K562 (cell line): ENCODE data around the gene ARID5B. TPM values are rescaled to one million over a fixed set of nuclear protein-coding genes. Genes with fewer than 3 reads are reported as not detected.

Source experiments
- ATAC-seq: fragments of 200-7000 bp; cut with Tn5 transposase; 3 replicates; pipeline ENCODE4 v1.9.1; 2020; ENCODE audit warnings: moderate library complexity
- BruUV-seq: library from RNA; stranded (reverse); fragments of 400-500 nt; replicated peaks from 2 replicates; lab custom pipeline; 2021; lab: Mats Ljungman, UMichigan
- CTCF ChIA-PET: fragments of 300-600 bp; formaldehyde crosslinking; extraction: SDS; loops from one replicate; lab custom pipeline; 2021; ENCODE audit warnings: low intra/inter-chr PET ratio; lab: Yijun Ruan, JAX
- POLR2A ChIA-PET: fragments of 300-600, 350-650 bp; sonication (Branson Sonifier 250); formaldehyde crosslinking; extraction: SDS; loops from one replicate; lab custom pipeline; 2021; ENCODE audit warnings: antibody characterized with exemption, inconsistent platforms; lab: Yijun Ruan, JAX
- DNase-seq, 4 experiments: peaks; one replicate each; pipeline versions ENCODE4 v3.0.0 to v3.0.0-alpha.2; 2011 to 2018; ENCODE audit warnings: low spot score in 3 of 4, mixed read lengths in 3 of 4; ENCODE audit errors: extremely low read depth in 1 of 4
- FAIRE-seq: peaks from 2 replicates; lab custom pipeline; 2011; peaks lifted over from hg19 to GRCh38; lab: Jason Lieb, UNC
- H2AFZ ChIP-seq: 2 replicates; pipeline ENCODE4 v1.6.0; 2011; ENCODE audit warnings: low read depth, low read length, control low read depth, inconsistent platforms
- H3K27ac ChIP-seq: fragments of 200-600 bp; 3 replicates; pipeline ENCODE4 v1.8.0; 2011; ENCODE audit warnings: low read depth, mild to moderate bottlenecking, control low read depth, inconsistent platforms, low read length, moderate library complexity, mixed read lengths; ENCODE audit errors: extremely low read depth
- H3K27me3 ChIP-seq, 2 experiments: fragments of 300-600 bp in 1 of 2; 2 replicates in 1 of 2; 3 replicates in 1 of 2; pipeline versions ENCODE4 v1.6.0 to v1.8.0; 2011; ENCODE audit warnings: inconsistent platforms in 2 of 2, low read length in 2 of 2, mild to moderate bottlenecking in 1 of 2, mixed read lengths in 1 of 2, moderate library complexity in 1 of 2; ENCODE audit not compliant: control insufficient read depth in 2 of 2, insufficient read depth in 2 of 2
- H3K36me3 ChIP-seq: fragments of 300-600 bp; 3 replicates; pipeline ENCODE4 v1.8.0; 2011; ENCODE audit warnings: mild to moderate bottlenecking, low read length, inconsistent platforms; ENCODE audit not compliant: control insufficient read depth, insufficient read depth
- H3K4me1 ChIP-seq, 2 experiments: fragments of 200-600 bp in 1 of 2; replicated peaks in 1 of 2; 2 replicates in 1 of 2; 3 replicates in 1 of 2; pipeline versions ENCODE4 v1.5.1 to v1.8.0; 2011; ENCODE audit warnings: inconsistent platforms in 2 of 2, low read length in 2 of 2, mild to moderate bottlenecking in 1 of 2, mixed read lengths in 1 of 2, moderate library complexity in 1 of 2; ENCODE audit not compliant: control insufficient read depth in 2 of 2, insufficient read depth in 2 of 2
- H3K4me2 ChIP-seq: 2 replicates; pipeline ENCODE4 v1.6.1; 2011; ENCODE audit warnings: low read length, control low read depth, inconsistent platforms, mixed read lengths; ENCODE audit not compliant: insufficient read depth
- H3K4me3 ChIP-seq: fragments of 200-600 bp; sonication (generic), shearing (Covaris generic); 2 replicates; pipeline ENCODE4 v1.5.1; 2016; ENCODE audit warnings: control low read depth, inconsistent platforms
- H3K79me2 ChIP-seq: fragments of 200-600 bp; 3 replicates; pipeline ENCODE4 v1.8.0; 2011; ENCODE audit warnings: low read length, inconsistent platforms; ENCODE audit not compliant: control insufficient read depth, insufficient read depth
- H3K9ac ChIP-seq, 2 experiments: 2 replicates each; pipeline versions ENCODE4 v1.6.0 to v1.6.1; 2011; ENCODE audit warnings: low read depth in 2 of 2, low read length in 2 of 2, control low read depth in 1 of 2, inconsistent platforms in 1 of 2, mild to moderate bottlenecking in 1 of 2, mixed read lengths in 1 of 2; ENCODE audit not compliant: insufficient read depth in 1 of 2
- H3K9me1 ChIP-seq: one replicate; pipeline ENCODE4 v1.6.0; 2011; ENCODE audit warnings: inconsistent platforms, mild to moderate bottlenecking, low read length, moderate library complexity; ENCODE audit not compliant: control insufficient read depth, insufficient read depth
- H3K9me3 ChIP-seq: replicated peaks from 2 replicates; pipeline ENCODE4 v1.5.1; 2011; ENCODE audit warnings: low read depth, low read length, inconsistent platforms; ENCODE audit not compliant: control insufficient read depth, insufficient read depth
- H4K20me1 ChIP-seq: replicated peaks from 2 replicates; pipeline ENCODE4 v1.6.1; 2011; ENCODE audit warnings: low read length, inconsistent platforms, mixed read lengths; ENCODE audit not compliant: control insufficient read depth, insufficient read depth
- PCBP1 ChIP-seq: fragments of 200-400 bp; formaldehyde crosslinking; IDR thresholded peaks from 2 replicates; pipeline ENCODE4 v1.6.1; 2018; ENCODE audit warnings: mild to moderate bottlenecking, low read depth, low read length; ENCODE audit not compliant: poor library complexity, severe bottlenecking
- PML ChIP-seq: IDR thresholded peaks from 2 replicates; pipeline ENCODE4 v1.6.1; 2012; ENCODE audit warnings: low read length, inconsistent platforms
- SAFB2 ChIP-seq: fragments of 200-400 bp; formaldehyde crosslinking; IDR thresholded peaks from 2 replicates; pipeline ENCODE4 v1.6.1; 2018; ENCODE audit warnings: borderline replicate concordance, low read length, low read depth, moderate library complexity; ENCODE audit not compliant: severe bottlenecking
- ZNF143 ChIP-seq: sonication (generic); formaldehyde crosslinking; IDR thresholded peaks from 2 replicates; pipeline ENCODE4 v1.9.0; 2022; ENCODE audit warnings: mild to moderate bottlenecking, missing genetic modification reagents
- WGBS: fragments of 100-300 bp; shearing (Covaris generic); methylation state at CpG from one replicate; pipeline ENCODE4 v1.1.6; 2016; ENCODE audit warnings: low coverage, mixed read lengths; ENCODE audit not compliant: insufficient coverage; ENCODE audit errors: missing lambda C conversion rate; 5-methylcytosine and 5-hydroxymethylcytosine counted together
- in situ Hi-C: fragments of 300-500 bp; cut with MboI; formaldehyde crosslinking; loops from 4 replicates; pipeline ENCODE4 v1.15.0; 2018; ENCODE audit warnings: inconsistent platforms, mixed read lengths
- intact Hi-C: fragments of 100-400 bp; cut with micrococcal nuclease; formaldehyde crosslinking; loops from 2 replicates; pipeline ENCODE4 v1.14.2; 2022
- polyA plus RNA-seq, 8 experiments: library from polyadenylated mRNA; depleted of rRNA in 4 of 8; stranded (reverse) in 5 of 8; unstranded in 3 of 8; fragments of >200 nt; fragmentation: Nextera tagmentation in 2 of 8; fragmentation: Illumina TruSeq in 1 of 8; extraction: Ambion mirVana in 2 of 8; extraction: Trizol in 1 of 8; gene quantifications; 2 replicates each; pipeline versions ENCODE4 v1.2.1 to v1.2.3, GENCODE V29; 2011 to 2014; ENCODE audit warnings: inconsistent platforms in 1 of 8, missing spikeins in 1 of 8
- total RNA-seq, 7 experiments: library from RNA; depleted of rRNA in 6 of 7; stranded (reverse); fragments of >200 nt in 6 of 7; fragmentation: Illumina TruSeq in 2 of 7; extraction: Trizol in 2 of 7; gene quantifications; 2 replicates each; pipeline versions ENCODE4 v1.2.1 to v1.2.3, GENCODE V29; 2011 to 2021; ENCODE audit warnings: low replicate concordance in 1 of 7
- TF ChIP-seq, protein P1 (sequence below), 2 experiments: fragments of 450-650 bp in 1 of 2; sonication (generic) in 1 of 2; formaldehyde crosslinking in 1 of 2; IDR thresholded peaks; 2 replicates each; pipeline versions ENCODE4 v1.7.1 to v1.9.0; 2016 to 2022; ENCODE audit warnings: inconsistent platforms in 1 of 2, mild to moderate bottlenecking in 1 of 2, missing genetic modification reagents in 1 of 2

Gene ARID5B
- total and polyA plus RNA-seq, 9 of the 15 experiments (the other 6 are each of a cell fraction or from before 2014, with no cell fraction given) = 0.48 to 1.6 (median 0.80) TPM

DNA sequence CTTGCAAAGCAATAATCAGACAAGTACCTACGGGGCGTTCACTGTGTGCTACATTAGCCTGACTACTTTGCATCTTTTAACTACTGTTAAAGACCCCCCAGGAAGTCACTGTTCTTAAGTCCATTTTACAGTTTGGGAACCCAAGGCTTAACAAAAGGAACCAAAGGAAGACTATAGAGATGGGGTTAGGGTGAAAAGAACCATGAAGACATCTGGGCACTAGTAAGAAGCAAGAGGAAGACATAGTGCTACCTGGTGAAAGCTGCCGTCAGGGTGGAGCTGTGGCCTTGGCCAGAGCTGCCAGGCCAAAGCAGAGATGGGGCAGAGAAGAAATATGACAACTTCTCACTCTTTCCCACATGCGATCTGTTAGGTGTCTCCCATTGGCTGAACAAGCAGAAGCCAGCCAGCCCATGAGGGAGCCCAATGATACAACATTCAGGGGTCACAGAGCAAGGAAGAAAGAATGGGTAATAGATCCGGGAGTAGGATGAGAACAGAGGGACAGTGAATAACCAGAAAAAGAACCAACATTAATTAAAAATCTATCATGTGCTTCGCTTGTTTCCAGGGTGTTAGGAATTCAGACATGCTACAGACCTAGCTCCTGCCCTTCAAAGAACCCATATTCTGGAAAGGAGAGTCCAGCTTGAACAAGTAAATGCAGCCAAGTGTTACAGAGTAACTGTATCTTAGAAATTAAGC lies 85.4 kb downstream of the ARID5B start:
- DNase-seq (no peak), FAIRE-seq (no peak), ATAC-seq (peak; percentile 29; the same call in 2 of the 3 replicates)
- H3K4me1 ChIP-seq = no peaks in the 10 kb centered on the region
- H3K27me3 ChIP-seq = no peaks in the 10 kb centered on the region
- intact Hi-C loops = no loop called here
- POLR2A ChIA-PET = no interaction called here
- no peak overlapping the region for H3K4me2 ChIP-seq
- in situ Hi-C loops = no loop called here
- H3K79me2 ChIP-seq = no peaks in the 10 kb centered on the region
- H4K20me1 ChIP-seq = no peaks in the 10 kb centered on the region
- no peaks in the 10 kb centered on the region for H3K9me3 ChIP-seq
- no peak overlapping the region for H3K27ac ChIP-seq
- CTCF ChIA-PET = no interaction called here
- H3K4me3 ChIP-seq = no peak overlapping the region
- no peak overlapping the region for H3K9ac ChIP-seq
- no TSS peak for BruUV-seq
- H3K9me1 ChIP-seq = no peaks in the 10 kb centered on the region
- H2AFZ ChIP-seq = no peak overlapping the region
- H3K36me3 ChIP-seq = no peaks in the 10 kb centered on the region
- TF ChIP-seq PCBP1 (no peak), PML (0 out of 2 replicates have a peak, but pooled peaks have one; percentile 39)
- WGBS = 14% methylated on average over 6 of the region's 6 CpGs

DNA sequence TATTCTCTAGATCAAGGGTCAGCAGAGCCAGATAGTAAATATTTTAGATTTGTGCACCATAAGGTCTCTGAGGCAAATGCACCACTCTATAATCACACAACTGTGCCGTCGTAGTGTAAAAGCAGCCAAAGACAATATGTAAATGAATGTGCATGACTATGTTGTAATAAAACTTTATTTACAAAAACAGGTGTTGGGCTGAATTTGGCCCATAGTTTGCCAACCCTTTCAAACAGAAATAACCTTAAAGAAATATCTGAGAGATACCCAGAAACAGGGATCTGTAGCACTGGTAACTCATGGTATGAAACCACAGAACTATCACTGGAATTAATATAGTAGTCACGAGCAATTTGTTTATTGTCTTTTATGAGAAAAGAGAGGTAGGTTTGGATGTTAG lies 86.0 kb downstream of the ARID5B start:
- Histone ChIP-seq H3K36me3 (no peaks in the 10 kb centered on the region), H3K79me2 (no peaks in the 10 kb centered on the region), H3K4me3 (no peak overlapping the region), H3K4me1 (no peaks in the 10 kb centered on the region), H2AFZ (no peak overlapping the region), H3K9me3 (no peaks in the 10 kb centered on the region), H4K20me1 (no peaks in the 10 kb centered on the region), H3K27me3 (no peaks in the 10 kb centered on the region), H3K27ac (no peak overlapping the region)
- BruUV-seq = no TSS peak
- WGBS = 22% methylated on average over 3 of the region's 3 CpGs
- no peak for ATAC-seq
- CTCF ChIA-PET = no interaction called here
- no peak for FAIRE-seq
- intact Hi-C loops = no loop called here
- DNase-seq = no peak
- TF ChIP-seq, protein P1, sequence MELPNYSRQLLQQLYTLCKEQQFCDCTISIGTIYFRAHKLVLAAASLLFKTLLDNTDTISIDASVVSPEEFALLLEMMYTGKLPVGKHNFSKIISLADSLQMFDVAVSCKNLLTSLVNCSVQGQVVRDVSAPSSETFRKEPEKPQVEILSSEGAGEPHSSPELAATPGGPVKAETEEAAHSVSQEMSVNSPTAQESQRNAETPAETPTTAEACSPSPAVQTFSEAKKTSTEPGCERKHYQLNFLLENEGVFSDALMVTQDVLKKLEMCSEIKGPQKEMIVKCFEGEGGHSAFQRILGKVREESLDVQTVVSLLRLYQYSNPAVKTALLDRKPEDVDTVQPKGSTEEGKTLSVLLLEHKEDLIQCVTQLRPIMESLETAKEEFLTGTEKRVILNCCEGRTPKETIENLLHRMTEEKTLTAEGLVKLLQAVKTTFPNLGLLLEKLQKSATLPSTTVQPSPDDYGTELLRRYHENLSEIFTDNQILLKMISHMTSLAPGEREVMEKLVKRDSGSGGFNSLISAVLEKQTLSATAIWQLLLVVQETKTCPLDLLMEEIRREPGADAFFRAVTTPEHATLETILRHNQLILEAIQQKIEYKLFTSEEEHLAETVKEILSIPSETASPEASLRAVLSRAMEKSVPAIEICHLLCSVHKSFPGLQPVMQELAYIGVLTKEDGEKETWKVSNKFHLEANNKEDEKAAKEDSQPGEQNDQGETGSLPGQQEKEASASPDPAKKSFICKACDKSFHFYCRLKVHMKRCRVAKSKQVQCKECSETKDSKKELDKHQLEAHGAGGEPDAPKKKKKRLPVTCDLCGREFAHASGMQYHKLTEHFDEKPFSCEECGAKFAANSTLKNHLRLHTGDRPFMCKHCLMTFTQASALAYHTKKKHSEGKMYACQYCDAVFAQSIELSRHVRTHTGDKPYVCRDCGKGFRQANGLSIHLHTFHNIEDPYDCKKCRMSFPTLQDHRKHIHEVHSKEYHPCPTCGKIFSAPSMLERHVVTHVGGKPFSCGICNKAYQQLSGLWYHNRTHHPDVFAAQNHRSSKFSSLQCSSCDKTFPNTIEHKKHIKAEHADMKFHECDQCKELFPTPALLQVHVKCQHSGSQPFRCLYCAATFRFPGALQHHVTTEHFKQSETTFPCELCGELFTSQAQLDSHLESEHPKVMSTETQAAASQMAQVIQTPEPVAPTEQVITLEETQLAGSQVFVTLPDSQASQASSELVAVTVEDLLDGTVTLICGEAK (IDR thresholded peaks at IDR 0.05) = peak; percentile 93
- TF ChIP-seq, protein P1 (CRISPR knock-in tag; IDR thresholded peaks at IDR 0.05) = peak; percentile 92
- TF ChIP-seq ZNF143 (CRISPR knock-in tag) (no peak), SAFB2 (no peak)
- TF ChIP-seq, all 486 proteins: peak for 1
- no peak overlapping the region for H3K4me2 ChIP-seq
- POLR2A ChIA-PET = no interaction called here
- no peaks in the 10 kb centered on the region for H3K9me1 ChIP-seq
- no peak overlapping the region for H3K9ac ChIP-seq
- in situ Hi-C loops = no loop called here
